ENCODE data around the gene ZNF70.

The ZNF70 gene

GRCh38 chr22:23697031-23697970 is 53.6 kb downstream of the ZNF70 start:
- peaks cover 14% of the 10 kb centered on the region for H3K4me1 ChIP-seq (ENCODE audit: control insufficient read depth, low read length)
- H3K9me3 ChIP-seq (ENCODE audit: control insufficient read depth, insufficient read depth, low read length): no peaks in the 10 kb centered on the region
- H3K9me2 ChIP-seq (replicated peaks; ENCODE audit: control insufficient read depth, low read length): no peaks in the 10 kb centered on the region
- H3F3A ChIP-seq (ENCODE audit: control insufficient read depth, insufficient read depth): no peaks in the 10 kb centered on the region; the same call in 1 of the 2 replicates
- peaks cover 19% of the 10 kb centered on the region for H3K79me2 ChIP-seq (ENCODE audit: control insufficient read depth, low read length)
- no peak overlapping the region for H3K27ac ChIP-seq (ENCODE audit: low read depth, low read length)
- H3K4me3 ChIP-seq (ENCODE audit: low read length): no peak overlapping the region
- no peaks in the 10 kb centered on the region for H3K27me3 ChIP-seq (ENCODE audit: control insufficient read depth, low read length)
- no peaks in the 10 kb centered on the region for H4K20me1 ChIP-seq (ENCODE audit: control insufficient read depth, insufficient read depth, low read depth, low read length)
- no peak overlapping the region for H3K4me2 ChIP-seq (ENCODE audit: low read length)
- peaks cover 65% of the 10 kb centered on the region for H3K36me3 ChIP-seq (ENCODE audit: control insufficient read depth, low read length)
- TF ChIP-seq EZH2phosphoT487 (IDR thresholded peaks at IDR 0.05; ENCODE audit: borderline replicate concordance, low read length) (no peak), CTCF (IDR thresholded peaks at IDR 0.05; ENCODE audit: low read depth, low read length, poor library complexity, severe bottlenecking) (no peak)

- H4K20me1 ChIP-seq (ENCODE audit: control insufficient read depth, insufficient read depth, low read depth, low read length): no peaks in the 10 kb centered on the region
- H3K4me3 ChIP-seq (ENCODE audit: low read length): no peak overlapping the region
- peak overlapping the region; percentile 17; the same call in 1 of the 2 replicates for H3K27ac ChIP-seq (ENCODE audit: low read depth, low read length)
- H3K79me2 ChIP-seq (ENCODE audit: control insufficient read depth, low read length): peaks cover 10% of the 10 kb centered on the region
- H3K4me2 ChIP-seq (ENCODE audit: low read length): peak overlapping the region; percentile 33
- no peaks in the 10 kb centered on the region for H3K27me3 ChIP-seq (ENCODE audit: control insufficient read depth, low read length)
- H3K9me2 ChIP-seq (replicated peaks; ENCODE audit: control insufficient read depth, low read length): no peaks in the 10 kb centered on the region
- TF ChIP-seq EZH2phosphoT487 (IDR thresholded peaks at IDR 0.05; ENCODE audit: borderline replicate concordance, low read length): no peak
- TF ChIP-seq CTCF (IDR thresholded peaks at IDR 0.05; ENCODE audit: low read depth, low read length, poor library complexity, severe bottlenecking): no peak
- peaks cover 56% of the 10 kb centered on the region for H3K36me3 ChIP-seq (ENCODE audit: control insufficient read depth, low read length)
- no peaks in the 10 kb centered on the region; the same call in 1 of the 2 replicates for H3F3A ChIP-seq (ENCODE audit: control insufficient read depth, insufficient read depth)
- H3K4me1 ChIP-seq (ENCODE audit: control insufficient read depth, low read length): peaks cover 14% of the 10 kb centered on the region
- H3K9me3 ChIP-seq (ENCODE audit: control insufficient read depth, insufficient read depth, low read length): no peaks in the 10 kb centered on the region
These were observed 54.5 kb downstream of the ZNF70 start for GRCh38 chr22:23696326-23696851.

GRCh38 chr22:23695571-23696325 is 55.2 kb downstream of the ZNF70 start:
- Histone ChIP-seq H3K79me2 (ENCODE audit: control insufficient read depth, low read length) (0 out of 2 replicates have a peak, but pooled peaks cover 4% of the 10 kb centered on the region), H3K9me2 (replicated peaks; ENCODE audit: control insufficient read depth, low read length) (no peaks in the 10 kb centered on the region), H3K9me3 (ENCODE audit: control insufficient read depth, insufficient read depth, low read length) (no peaks in the 10 kb centered on the region), H4K20me1 (ENCODE audit: control insufficient read depth, insufficient read depth, low read depth, low read length) (no peaks in the 10 kb centered on the region), H3K4me2 (ENCODE audit: low read length) (peak overlapping the region; percentile 33), H3K27ac (ENCODE audit: low read depth, low read length) (peak overlapping the region; percentile 17; the same call in 1 of the 2 replicates), H3F3A (ENCODE audit: control insufficient read depth, insufficient read depth) (no peaks in the 10 kb centered on the region; the same call in 1 of the 2 replicates), H3K36me3 (ENCODE audit: control insufficient read depth, low read length) (peaks cover 50% of the 10 kb centered on the region), H3K27me3 (ENCODE audit: control insufficient read depth, low read length) (no peaks in the 10 kb centered on the region), H3K4me1 (ENCODE audit: control insufficient read depth, low read length) (peaks cover 14% of the 10 kb centered on the region), H3K4me3 (ENCODE audit: low read length) (no peak overlapping the region)
- no peak for TF ChIP-seq CTCF (IDR thresholded peaks at IDR 0.05; ENCODE audit: low read depth, low read length, poor library complexity, severe bottlenecking)
